NCI-H446 treated with DMSO at 0.1 percent for 48 hours (cell line): ENCODE data around the gene NALCN.
A peak's percentile ranks its signal among the peaks of the same experiment; 100 is the strongest.

Experiments used
- DNase-seq: peaks from one replicate; lab custom pipeline; 2025; lab: John Stamatoyannopoulos, UW

Gene NALCN

GRCh38 chr13:101204270-101205020, 211.9 kb downstream of the NALCN start:
- no peak for DNase-seq

GRCh38 chr13:101202590-101202989, 213.7 kb downstream of the NALCN start:
- DNase-seq = no peak

- DNase-seq = no peak
Measured at GRCh38 chr13:101190976-101191375, 225.3 kb downstream of the NALCN start.

GRCh38 chr13:101190337-101190736, 226.0 kb downstream of the NALCN start:
- no peak for DNase-seq

GRCh38 chr13:101185606-101186005, 230.7 kb downstream of the NALCN start:
- DNase-seq = no peak

- DNase-seq = no peak
Measured at GRCh38 chr13:101181076-101181685, 235.1 kb downstream of the NALCN start.

GRCh38 chr13:101179021-101179420, 237.3 kb downstream of the NALCN start:
- no peak for DNase-seq

- no peak for DNase-seq
Measured at GRCh38 chr13:101178406-101178805, 237.9 kb downstream of the NALCN start.

- no peak for DNase-seq
Measured at GRCh38 chr13:101170306-101170705, 246.0 kb downstream of the NALCN start.

- no peak for DNase-seq
Measured at GRCh38 chr13:101157261-101157660, 259.0 kb downstream of the NALCN start.

- DNase-seq = no peak
Measured at GRCh38 chr13:101155920-101156319, 260.4 kb downstream of the NALCN start.

- no peak for DNase-seq
Measured at GRCh38 chr13:101152184-101152583, 264.1 kb downstream of the NALCN start.

GRCh38 chr13:101150998-101151397, 265.3 kb downstream of the NALCN start:
- DNase-seq = no peak

GRCh38 chr13:101149735-101150384, 266.4 kb downstream of the NALCN start:
- no peak for DNase-seq

GRCh38 chr13:101146101-101146898, 270.0 kb downstream of the NALCN start:
- no peak for DNase-seq

- DNase-seq = peak; percentile 8
Measured at GRCh38 chr13:101144808-101145419, 271.4 kb downstream of the NALCN start.

- DNase-seq = peak; percentile 32
Measured at GRCh38 chr13:101140936-101141335, 275.4 kb downstream of the NALCN start.

GRCh38 chr13:101140087-101140770, 276.1 kb downstream of the NALCN start:
- no peak for DNase-seq

GRCh38 chr13:101139081-101139480, 277.2 kb downstream of the NALCN start:
- DNase-seq = no peak

GRCh38 chr13:101127741-101128353, 288.5 kb downstream of the NALCN start:
- no peak for DNase-seq

GRCh38 chr13:101123028-101123427, 293.3 kb downstream of the NALCN start:
- DNase-seq = no peak
